Stimulated activated CD4-positive, alpha-beta T cell treated with anti-CD3 and anti-CD28 coated beads, TNF-alpha, amount 100 ng/mL, for 48 hours (primary cell): ENCODE measurements around the gene ACD.
"Not testable (repeated sequence)": the region's sequence is repeated elsewhere in the genome, so short reads cannot be mapped to it uniquely, and the experiment has no call there.

Experiments used
- DNase-seq, 3 donors: peaks; one replicate each; pipeline ENCODE4 v3.0.0-alpha.2; 2020; ENCODE audit warnings: low read depth in 3 of 3

The ACD gene

GRCh38 chr16:67659675-67660563, at the start of gene ACD:
TSS of gene ACD (minus strand) at chr16:67660260. CDS start at chr16:67660220, 40 bp downstream.
- peak; percentile 86 to 94 (median 88) for DNase-seq

- no peak for DNase-seq
Observed at GRCh38 chr16:67709050-67709449, 49.0 kb upstream of the ACD start.

- DNase-seq, result no peak
Observed at GRCh38 chr16:67708368-67708771, 48.3 kb upstream of the ACD start.

GRCh38 chr16:67707790-67708189, 47.7 kb upstream of the ACD start:
- DNase-seq, result no peak

- DNase-seq, result no peak
Observed at GRCh38 chr16:67707210-67707609, 47.1 kb upstream of the ACD start.

GRCh38 chr16:67704110-67704509, 44.0 kb upstream of the ACD start:
- DNase-seq, result no peak

GRCh38 chr16:67703626-67704025, 43.6 kb upstream of the ACD start:
- no peak for DNase-seq

GRCh38 chr16:67702130-67702529, 42.1 kb upstream of the ACD start:
- no peak for DNase-seq

- DNase-seq, result no peak
Observed at GRCh38 chr16:67701420-67701819, 41.4 kb upstream of the ACD start.

- DNase-seq, result no peak
Observed at GRCh38 chr16:67699265-67699664, 39.2 kb upstream of the ACD start.

GRCh38 chr16:67697422-67698185, 37.5 kb upstream of the ACD start:
- DNase-seq, result no peak

- DNase-seq, result no peak
Observed at GRCh38 chr16:67694611-67695010, 34.6 kb upstream of the ACD start.

GRCh38 chr16:67693517-67694285, 33.6 kb upstream of the ACD start:
- not testable (repeated sequence) for DNase-seq

GRCh38 chr16:67685388-67686112, 25.5 kb upstream of the ACD start:
- DNase-seq, result no peak

- DNase-seq, result no peak
Observed at GRCh38 chr16:67683767-67684166, 23.7 kb upstream of the ACD start.

- DNase-seq, result no peak
Observed at GRCh38 chr16:67679935-67680897, 20.2 kb upstream of the ACD start.

GRCh38 chr16:67678354-67679023, 18.4 kb upstream of the ACD start:
- no peak for DNase-seq

GRCh38 chr16:67677712-67678111, 17.7 kb upstream of the ACD start:
- no peak for DNase-seq

- DNase-seq, result no peak
Observed at GRCh38 chr16:67676939-67677338, 16.9 kb upstream of the ACD start.

- DNase-seq, result no peak
Observed at GRCh38 chr16:67676516-67676915, 16.5 kb upstream of the ACD start.
